Loucy (cell line): ENCODE data around the gene SGK1.
"Not testable (repeated sequence)": the region's sequence is repeated elsewhere in the genome, so short reads cannot be mapped to it uniquely, and the experiment has no call there.

Experiments
- H2AFZ ChIP-seq: fragments of 200-600 bp; sonication (generic); 2 replicates; pipeline ENCODE4 v1.6.0; 2016; ENCODE audit warnings: antibody characterized with exemption, mild to moderate bottlenecking, low read length, moderate library complexity
- H3F3A ChIP-seq: fragments of 200-600 bp; 2 replicates; pipeline ENCODE4 v1.6.0; 2016; ENCODE audit warnings: antibody characterized with exemption, low read depth, mild to moderate bottlenecking
- H3K27me3 ChIP-seq: fragments of 200-600 bp; sonication (generic); 2 replicates; pipeline ENCODE4 v1.6.1; 2014; ENCODE audit warnings: low read length, mild to moderate bottlenecking; ENCODE audit not compliant: insufficient read depth, poor library complexity, severe bottlenecking
- H3K36me3 ChIP-seq: fragments of 200-600 bp; sonication (generic); 2 replicates; pipeline ENCODE4 v1.6.1; 2016; ENCODE audit warnings: low read length; ENCODE audit not compliant: insufficient read depth
- H3K4me1 ChIP-seq: fragments of 200-600 bp; sonication (generic); 2 replicates; pipeline ENCODE4 v1.5.1; 2014; ENCODE audit warnings: low read length, mild to moderate bottlenecking; ENCODE audit not compliant: insufficient read depth, poor library complexity, severe bottlenecking
- H3K4me2 ChIP-seq: fragments of 200-600 bp; sonication (generic); 2 replicates; pipeline ENCODE4 v1.6.0; 2014; ENCODE audit warnings: antibody characterized with exemption, low read length, low read depth, mild to moderate bottlenecking; ENCODE audit not compliant: poor library complexity, severe bottlenecking
- H3K4me3 ChIP-seq: fragments of 200-600 bp; sonication (generic); 2 replicates; pipeline ENCODE4 v1.5.1; 2014; ENCODE audit warnings: low read length, mild to moderate bottlenecking, mixed read lengths; ENCODE audit not compliant: poor library complexity, severe bottlenecking
- H3K79me2 ChIP-seq: fragments of 200-600 bp; sonication (generic); 2 replicates; pipeline ENCODE4 v1.6.1; 2014; ENCODE audit warnings: low read length; ENCODE audit not compliant: insufficient read depth
- H3K9ac ChIP-seq: fragments of 200-600 bp; sonication (generic); 2 replicates; pipeline ENCODE4 v1.6.0; 2014; ENCODE audit warnings: mild to moderate bottlenecking, low read depth, low read length, moderate library complexity; ENCODE audit not compliant: poor library complexity, severe bottlenecking
- H3K9me2 ChIP-seq: fragments of 200-600 bp; sonication (generic); replicated peaks from 2 replicates; pipeline ENCODE4 v1.6.1; 2016; ENCODE audit warnings: low read depth, low read length, mixed read lengths
- H3K9me3 ChIP-seq: fragments of 200-600 bp; sonication (generic); 2 replicates; pipeline ENCODE4 v1.6.1; 2014; ENCODE audit warnings: mild to moderate bottlenecking, antibody characterized with exemption, low read length, low read depth; ENCODE audit not compliant: insufficient read depth
- H4K20me1 ChIP-seq: fragments of 200-600 bp; sonication (generic); 2 replicates; pipeline ENCODE4 v1.6.0; 2014; ENCODE audit warnings: antibody characterized with exemption, low read length, mild to moderate bottlenecking; ENCODE audit not compliant: insufficient read depth, poor library complexity, severe bottlenecking
- CTCF ChIP-seq: fragments of 200-600 bp; sonication (generic); conservative IDR thresholded peaks from 2 replicates; pipeline ENCODE4 v1.5.1; 2014; ENCODE audit warnings: mild to moderate bottlenecking, antibody characterized with exemption, low read length
- EZH2phosphoT487 ChIP-seq: fragments of 200-600 bp; IDR thresholded peaks from 2 replicates; pipeline ENCODE4 v1.6.1; 2018; ENCODE audit warnings: antibody characterized with exemption, mild to moderate bottlenecking, moderate library complexity, borderline replicate concordance

Gene SGK1

GRCh38 chr6:134195164-134195906, 122.6 kb downstream of the SGK1 start:
- no peaks in the 10 kb centered on the region; the same call in 1 of the 2 replicates for H3F3A ChIP-seq
- no peak overlapping the region for H3K9ac ChIP-seq
- no peaks in the 10 kb centered on the region for H3K79me2 ChIP-seq
- H3K9me2 ChIP-seq = no peaks in the 10 kb centered on the region
- H3K9me3 ChIP-seq = no peaks in the 10 kb centered on the region
- TF ChIP-seq CTCF (no peak), EZH2phosphoT487 (no peak)
- peaks cover 7% of the 10 kb centered on the region for H3K4me1 ChIP-seq
- peaks cover 14% of the 10 kb centered on the region for H3K27me3 ChIP-seq
- no peak overlapping the region for H3K4me2 ChIP-seq
- H2AFZ ChIP-seq = no peak overlapping the region
- H3K36me3 ChIP-seq = no peaks in the 10 kb centered on the region
- H4K20me1 ChIP-seq = peaks cover 4% of the 10 kb centered on the region
- H3K4me3 ChIP-seq = no peak overlapping the region

- Histone ChIP-seq H3K9ac (no peak overlapping the region), H3K4me3 (no peak overlapping the region), H3K36me3 (no peaks in the 10 kb centered on the region), H3K27me3 (peaks cover 14% of the 10 kb centered on the region), H4K20me1 (peaks cover 4% of the 10 kb centered on the region), H3K9me3 (no peaks in the 10 kb centered on the region), H3K4me2 (no peak overlapping the region), H3K9me2 (no peaks in the 10 kb centered on the region), H3K79me2 (no peaks in the 10 kb centered on the region), H3F3A (no peaks in the 10 kb centered on the region; the same call in 1 of the 2 replicates), H3K4me1 (peaks cover 7% of the 10 kb centered on the region), H2AFZ (no peak overlapping the region)
- no peak for TF ChIP-seq CTCF
- TF ChIP-seq EZH2phosphoT487 = no peak
Observed at GRCh38 chr6:134193536-134194498, 124.1 kb downstream of the SGK1 start.

- H4K20me1 ChIP-seq, H3K4me3 ChIP-seq, H2AFZ ChIP-seq, H3K9me3 ChIP-seq, H3K79me2 ChIP-seq, H3K9ac ChIP-seq, H3K9me2 ChIP-seq, H3K4me2 ChIP-seq, H3K36me3 ChIP-seq, H3F3A ChIP-seq, H3K4me1 ChIP-seq: not testable (repeated sequence)
- peaks cover 14% of the 10 kb centered on the region for H3K27me3 ChIP-seq
Observed at GRCh38 chr6:134192609-134193008, 125.3 kb downstream of the SGK1 start.
